Measurements from ENCODE around the gene UTS2B.
"Not testable (repeated sequence)": the region's sequence is repeated elsewhere in the genome, so short reads cannot be mapped to it uniquely, and the experiment has no call there.

UTS2B gene

DNA sequence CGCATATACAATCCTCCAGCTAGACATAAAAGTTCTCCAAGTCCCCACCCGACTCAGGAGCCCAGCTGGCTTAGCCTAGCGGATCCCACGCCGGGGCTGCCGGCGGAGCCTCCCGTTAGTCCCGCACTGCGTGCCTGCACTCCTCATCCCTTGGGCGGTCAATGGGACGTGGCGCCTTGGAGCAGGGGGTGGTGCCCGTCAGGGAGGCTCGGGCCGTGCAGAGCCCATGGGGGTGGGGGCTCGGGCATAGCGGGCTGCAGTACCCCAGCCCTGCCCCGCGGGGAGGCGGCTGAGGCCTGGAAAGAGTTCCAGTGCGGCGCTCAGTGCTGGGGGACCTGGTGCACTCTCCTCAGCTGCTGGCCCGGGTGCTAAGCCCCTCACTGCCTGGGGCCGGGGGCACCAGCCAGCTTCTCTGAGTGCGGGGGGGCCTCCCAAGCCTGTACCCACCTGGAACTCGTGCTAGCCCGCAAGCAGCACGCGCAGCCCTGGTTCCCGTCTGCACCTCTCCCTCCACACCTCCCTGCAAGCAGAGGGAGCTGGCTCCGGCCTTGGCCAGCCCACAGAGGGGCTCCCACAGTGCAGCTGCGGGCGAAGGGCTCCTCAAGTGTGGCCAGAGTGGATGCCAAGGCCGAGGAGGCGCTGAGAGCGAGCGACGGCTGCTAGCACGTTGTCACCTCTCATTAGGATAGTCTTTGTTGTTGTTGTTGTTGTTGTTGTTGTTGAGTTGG is 13.3 kb downstream of the UTS2B start:
- DNase-seq, result no peak

DNA sequence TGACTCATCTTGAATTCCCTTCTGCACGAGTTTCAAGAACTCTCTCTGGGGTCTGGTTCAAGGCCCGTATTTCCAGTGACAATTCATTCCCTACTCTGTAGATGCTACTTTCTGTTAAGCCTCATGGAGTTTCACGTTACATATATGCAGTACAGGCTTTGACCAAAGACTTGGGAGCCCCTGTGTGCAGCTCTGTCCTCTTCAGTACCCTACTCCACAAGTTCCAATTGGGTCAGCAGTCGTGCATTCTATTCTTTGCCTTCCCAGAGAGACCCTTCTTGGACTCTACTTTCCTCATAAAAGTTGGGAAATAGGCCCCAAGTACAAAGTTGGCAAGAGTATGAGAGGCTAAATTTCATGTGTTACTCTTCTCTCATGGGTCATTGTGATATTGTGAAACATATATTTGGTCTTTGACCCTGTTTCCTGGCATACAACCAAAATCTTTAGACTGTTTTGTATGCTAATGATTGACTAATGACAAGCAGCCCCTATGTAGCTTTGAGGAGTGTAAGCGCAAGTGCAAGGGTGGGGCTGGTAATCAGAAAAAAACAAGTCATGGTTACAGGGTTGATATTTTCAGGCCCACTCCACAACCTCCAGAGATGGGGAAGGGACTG is 16.1 kb downstream of the UTS2B start:
- no peak for DNase-seq

DNA sequence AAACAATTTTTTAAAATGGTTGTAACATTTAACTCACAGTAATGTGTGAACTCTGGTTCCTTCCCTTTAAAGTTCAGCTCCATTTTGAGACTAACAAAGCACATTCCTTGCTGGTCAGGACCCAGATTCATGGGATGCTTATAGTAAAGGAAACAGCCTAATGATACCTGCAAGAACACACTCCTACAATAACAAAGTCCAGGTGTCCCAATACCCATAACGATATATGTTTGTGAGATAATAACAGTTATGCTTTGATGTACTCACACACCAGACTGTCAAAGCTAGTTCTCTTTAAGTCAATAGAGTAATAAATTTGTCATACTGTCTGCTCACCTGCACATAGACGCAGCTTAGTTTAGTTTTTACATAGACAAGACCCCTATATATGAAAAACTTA is 17.0 kb downstream of the UTS2B start:
- DNase-seq, result no peak

DNA sequence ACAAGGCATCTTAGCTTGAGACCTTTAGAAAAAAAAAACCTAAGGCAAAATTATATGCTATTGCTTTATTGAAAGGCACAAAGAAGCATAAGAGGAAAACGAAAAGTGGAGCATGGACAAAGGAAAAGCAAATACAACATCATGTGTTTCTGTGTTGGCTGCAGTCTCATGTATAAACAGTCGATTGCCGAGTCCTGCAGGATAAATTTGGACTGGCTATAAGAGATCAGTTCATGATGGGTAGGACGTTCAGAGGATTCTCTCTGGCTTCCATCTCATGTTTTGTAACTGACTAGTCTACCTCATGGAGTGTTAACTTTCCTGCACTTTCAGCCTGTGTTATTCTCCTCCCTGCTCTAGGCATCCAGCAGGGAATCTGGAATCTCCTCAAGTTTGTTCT is 23.0 kb downstream of the UTS2B start:
- no peak for DNase-seq

DNA sequence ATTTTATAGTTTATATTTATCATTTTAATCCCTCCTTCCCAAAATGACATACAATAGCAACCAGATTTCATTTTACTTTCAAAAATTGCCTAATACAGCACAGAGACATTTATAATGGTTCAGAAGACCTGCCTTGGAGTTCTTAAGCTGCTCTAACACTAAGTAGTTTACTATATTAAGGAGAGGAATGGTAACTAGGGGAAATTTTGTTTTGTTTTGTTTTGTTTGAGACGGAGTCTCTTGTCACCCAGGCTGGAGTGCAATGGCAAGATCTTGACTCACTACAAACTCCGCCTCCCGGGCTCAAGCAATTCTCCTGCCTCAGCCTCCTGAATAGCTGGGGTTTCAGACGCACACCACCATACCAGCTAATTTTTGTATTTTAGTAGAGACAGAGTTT is 23.9 kb downstream of the UTS2B start:
- no peak for DNase-seq

DNA sequence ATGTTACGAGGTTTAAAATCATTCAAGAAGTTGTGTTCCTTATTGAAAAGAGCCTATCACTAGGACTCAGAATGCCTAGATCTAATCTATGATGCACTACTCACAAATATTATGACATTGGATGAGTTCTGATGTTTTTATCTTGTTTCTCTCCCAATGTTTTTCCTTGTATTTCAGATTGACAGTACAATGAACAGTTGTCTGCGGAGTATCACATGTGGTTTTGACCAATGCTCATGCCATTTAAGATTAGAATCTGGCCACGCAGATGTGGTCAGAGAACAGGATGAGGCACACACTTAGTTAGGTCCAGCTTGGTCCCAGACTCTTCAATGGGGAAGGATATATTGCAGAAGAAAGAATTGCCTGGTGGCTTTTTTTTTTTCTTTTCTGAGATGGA is 26.7 kb downstream of the UTS2B start:
- no peak for DNase-seq

DNA sequence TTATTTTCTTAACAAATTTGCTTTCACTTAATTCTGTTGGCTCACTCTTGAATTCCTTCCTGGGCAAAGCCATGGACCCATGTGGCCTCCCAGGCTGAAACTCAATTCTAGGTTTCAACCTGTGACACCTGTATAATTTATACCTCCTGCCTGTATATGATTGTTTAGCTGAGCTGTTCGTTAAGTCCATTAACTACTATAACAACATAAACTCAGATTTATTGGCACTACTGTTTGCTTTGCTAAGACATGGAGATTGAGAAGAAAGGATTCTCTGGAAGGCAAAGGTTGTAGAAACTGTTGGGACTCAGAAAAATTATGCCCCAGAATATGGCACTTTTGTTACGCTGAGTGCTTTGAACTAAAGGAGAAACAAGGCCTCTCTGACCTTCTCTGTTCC is 27.9 kb downstream of the UTS2B start:
- no peak for DNase-seq

DNA sequence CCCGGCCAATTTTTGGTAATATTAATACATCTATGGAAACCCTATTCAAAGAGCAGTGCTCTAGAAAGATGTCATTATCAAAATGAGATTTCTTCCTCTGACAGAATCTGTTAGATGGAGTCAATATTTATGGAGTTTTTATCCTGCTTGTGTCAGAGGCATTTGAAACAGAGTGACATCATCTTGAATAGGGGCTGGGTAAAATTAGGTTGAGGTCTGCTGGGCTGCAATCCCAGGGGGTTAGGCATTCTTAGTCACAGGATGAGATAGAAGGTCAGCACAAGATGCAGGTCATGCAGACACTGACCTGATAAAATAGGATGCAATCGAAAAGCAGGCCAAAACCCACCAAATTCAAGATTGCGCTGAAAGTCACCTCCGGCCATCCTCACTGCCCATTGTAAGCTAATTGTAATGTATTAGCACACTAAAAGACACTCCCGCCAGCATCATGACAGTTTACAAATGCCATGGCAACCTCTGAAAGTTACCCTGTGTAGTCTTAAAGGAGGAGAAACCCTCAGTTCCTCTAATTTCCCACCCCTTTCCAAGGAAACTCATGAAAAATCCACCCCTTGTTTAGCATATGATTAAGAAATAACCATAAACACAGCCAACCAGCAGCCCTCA is 28.4 kb downstream of the UTS2B start:
- no peak for DNase-seq

DNA sequence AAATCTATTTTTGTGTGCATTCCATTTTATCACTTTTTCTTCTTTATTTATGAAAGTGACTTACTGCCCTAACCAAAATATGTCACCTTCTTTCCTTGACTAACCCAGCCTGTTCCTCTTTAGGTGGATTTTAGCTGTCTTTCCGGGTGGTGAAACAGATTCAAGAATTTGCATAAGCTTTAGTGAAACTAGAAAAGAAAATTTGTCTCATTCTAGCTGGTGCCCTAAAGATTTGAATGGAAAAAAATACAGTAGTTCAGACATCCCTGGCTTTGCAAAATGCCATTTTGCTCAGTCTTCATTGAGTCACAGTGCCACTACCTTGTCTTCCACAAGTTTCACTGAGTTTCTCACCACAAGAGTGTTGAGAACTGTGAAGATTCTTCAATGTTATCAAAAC is 29.3 kb downstream of the UTS2B start:
- no peak for DNase-seq

DNA sequence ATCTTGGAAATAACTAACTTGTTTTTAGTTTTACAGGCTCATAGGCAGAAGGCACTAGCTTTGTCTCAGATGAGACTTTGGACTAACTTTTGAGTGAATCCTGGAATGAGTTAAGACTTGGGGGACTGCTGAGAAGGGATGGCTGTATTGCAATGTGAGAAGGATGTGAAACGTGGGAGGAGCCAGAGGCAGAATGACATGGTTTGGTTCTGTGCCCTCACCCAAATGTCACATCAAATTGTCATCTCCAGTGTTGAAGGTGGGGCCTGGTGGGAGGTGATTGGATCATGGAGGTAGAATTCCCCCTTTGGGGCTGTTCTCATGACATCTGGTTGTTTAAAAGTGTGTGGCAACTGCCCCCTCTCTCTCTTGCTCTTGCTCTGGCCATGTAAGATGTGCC is 29.9 kb downstream of the UTS2B start:
- no peak for DNase-seq

DNA sequence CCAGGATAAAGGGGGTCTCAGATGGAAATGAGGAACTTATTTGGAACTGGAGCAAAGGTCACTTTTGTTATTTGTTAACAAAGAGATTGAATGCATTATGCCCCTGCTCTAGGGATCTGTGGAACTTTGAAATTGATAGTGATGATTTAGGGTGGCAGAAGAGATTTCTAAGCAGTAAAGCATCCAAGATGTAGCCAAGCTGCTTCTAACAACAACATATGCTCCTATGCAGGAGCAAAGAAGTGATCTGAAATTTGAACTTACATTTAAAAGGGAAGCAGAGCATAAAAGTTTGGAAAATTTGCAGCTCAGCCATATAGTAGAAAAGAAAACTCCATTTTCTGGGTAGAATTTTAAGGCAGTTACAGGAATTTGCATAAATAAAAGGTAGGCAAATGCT is 31.5 kb downstream of the UTS2B start:
- no peak for DNase-seq

DNA sequence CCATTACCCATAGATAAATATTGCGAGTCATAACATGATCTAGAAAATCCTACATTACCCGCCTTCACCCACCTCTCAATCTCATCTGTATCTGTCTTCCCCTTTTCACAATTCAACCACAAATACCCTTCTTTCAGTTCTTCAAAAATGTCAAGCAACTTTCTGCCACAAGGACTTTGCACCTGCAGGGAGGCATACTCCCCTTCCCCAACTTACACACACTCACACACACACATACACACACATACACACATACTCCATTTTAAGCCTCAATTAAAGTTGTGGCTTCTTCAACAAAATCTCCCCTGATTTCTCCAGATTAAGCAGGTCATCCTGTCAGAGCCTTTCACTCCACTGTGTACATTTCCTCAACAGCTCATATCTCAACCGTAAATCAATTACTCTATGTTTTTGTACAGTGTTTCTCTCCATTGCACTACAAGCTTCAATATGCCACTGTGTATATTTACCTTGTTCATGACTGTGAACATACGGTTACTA is 34.2 kb downstream of the UTS2B start:
- DNase-seq, result no peak

DNA sequence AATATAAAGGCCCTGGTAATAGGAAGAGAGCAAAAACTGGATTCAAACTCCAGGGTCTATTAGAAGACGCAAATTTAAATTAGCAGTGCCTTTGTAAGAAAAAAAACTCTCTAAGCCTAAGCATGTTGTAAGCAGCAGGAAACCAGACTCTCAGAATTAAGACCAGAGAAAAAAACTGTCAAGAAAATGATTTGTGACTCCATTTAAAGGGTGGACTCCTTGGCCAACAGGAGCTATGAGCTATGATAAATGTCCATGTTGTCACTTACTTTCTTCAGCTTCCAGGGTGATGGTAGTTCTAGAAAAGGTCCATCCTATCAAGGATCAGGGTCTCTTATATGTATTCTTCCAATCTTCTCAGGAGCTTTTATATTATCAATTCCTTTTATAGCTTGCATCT is 36.0 kb downstream of the UTS2B start:
- no peak for DNase-seq

DNA sequence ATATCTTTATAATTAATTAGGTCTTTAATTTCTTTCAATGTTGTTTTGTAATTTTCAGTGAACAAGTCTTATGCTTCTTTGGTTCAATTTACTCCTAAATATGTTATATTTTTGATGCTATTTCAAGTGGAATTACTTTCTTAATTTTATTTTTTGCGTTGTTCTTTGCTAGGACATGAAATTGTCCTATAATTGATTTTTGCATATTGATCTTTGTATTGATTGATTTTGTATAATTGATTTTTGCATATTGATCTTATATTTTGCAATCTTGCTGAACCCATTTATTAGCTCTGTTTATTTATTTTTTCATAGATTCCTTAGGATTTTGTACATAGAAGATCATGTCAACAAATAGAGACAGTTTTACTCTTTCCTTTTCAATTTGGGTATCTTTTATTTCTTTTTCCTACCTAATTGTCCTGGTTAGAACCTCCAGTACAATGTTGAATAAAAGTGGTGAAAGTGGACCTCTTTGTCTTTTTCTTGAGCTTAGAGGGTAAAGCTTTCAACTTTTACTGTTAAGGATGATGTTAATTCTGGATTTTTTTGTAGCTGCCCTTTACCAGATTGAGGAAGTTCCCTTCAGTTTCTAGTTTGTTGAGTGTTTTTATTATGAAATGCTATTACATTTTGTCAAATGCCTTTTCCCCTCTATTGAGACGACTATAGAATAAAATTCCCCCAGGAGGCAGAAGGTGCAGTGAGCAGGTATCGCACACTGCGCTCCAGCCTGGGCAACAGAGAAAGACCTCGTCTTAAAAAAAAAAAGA is 37.9 kb downstream of the UTS2B start:
- DNase-seq, result no peak

DNA sequence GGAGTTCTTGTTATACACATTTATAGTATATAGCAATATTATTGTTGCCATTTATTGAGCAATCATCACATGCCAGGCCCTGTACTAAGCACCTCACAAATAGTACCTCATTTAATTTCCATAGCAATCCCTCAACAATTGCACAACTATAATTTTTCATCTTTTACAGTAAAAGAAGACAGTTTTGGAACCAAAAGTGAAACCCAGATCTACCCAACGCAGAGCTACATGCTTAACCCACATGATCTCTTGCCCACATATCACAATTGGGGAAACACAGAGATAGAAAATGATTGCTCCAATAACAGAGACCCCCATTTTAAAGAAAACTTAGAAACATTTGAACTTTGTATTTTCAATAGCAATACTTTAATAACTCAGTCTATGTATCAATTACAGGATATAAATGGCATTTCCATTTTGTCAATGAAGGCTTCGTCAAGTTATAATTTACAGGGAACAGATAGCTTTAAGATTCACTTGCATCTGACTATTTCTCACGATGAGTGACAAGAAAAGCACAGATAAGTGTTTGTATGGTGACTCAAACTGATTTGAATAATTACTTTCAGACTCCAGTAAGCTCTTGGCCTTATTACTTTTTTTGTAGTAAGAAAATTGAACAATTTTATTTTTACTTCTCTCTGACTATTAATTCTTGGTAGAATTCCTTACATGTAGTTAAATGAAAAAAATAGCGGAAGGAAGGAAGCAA is 39.9 kb downstream of the UTS2B start:
- no peak for DNase-seq

DNA sequence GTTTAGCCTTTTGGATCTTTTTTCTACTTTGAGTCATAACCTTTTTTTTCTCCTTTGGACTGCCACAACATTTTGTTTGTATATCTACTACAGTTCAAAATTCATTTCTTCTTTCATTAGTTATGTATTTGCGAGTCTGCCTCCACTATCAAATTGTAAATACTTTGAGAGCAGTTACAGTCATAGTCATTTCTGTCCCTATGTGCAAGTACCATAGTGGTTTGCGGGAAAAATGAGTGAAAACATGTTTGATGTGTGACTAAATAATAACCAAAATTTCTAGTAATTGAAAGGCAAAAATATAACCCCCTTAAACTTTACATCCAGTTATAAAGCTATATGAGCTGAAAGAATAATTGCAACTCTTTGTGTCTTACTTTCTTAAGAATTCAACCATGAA is 46.9 kb downstream of the UTS2B start:
- DNase-seq, result no peak

DNA sequence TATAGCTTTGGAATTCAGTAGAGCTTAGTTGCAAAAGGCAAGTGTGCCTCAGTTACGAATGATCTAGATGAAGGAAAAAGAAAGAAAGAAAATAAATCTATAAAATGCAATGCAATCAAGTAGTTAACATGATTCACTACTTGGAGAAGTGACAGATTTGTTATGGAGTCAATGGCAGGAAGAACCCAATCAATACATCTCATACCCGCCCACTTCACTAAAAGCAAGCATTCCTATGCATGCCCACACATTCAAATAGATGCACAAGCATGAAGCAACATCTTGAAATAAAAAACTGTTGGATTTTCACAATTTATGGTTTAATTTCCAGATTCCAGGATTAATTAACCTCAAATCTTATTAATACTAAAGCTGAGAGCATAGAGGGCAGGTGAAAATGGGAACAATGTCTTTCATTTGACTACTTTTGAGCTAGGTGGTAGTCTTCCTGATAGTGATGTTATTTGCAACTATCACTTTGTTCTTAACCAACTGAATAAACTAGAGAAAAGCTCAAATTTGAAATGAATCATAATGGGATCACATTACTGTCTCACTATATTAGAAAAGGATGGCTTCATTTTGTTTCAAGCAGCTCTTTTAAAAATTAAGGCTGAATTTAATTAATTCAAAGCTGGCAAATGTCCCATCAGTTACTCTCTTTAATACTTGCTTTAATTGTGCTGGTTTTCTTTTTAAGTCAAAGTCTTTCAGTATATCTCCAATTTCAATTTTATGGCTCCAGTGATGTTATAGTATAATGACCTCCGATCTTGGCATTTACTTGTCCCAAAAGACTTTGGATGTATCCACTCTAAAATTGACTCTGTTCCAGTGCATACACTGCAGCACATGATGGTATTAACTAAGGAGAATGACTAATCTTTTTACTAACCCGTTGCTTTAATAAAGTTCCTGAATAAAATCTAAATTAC is 47.8 kb downstream of the UTS2B start:
- DNase-seq, result no peak

DNA sequence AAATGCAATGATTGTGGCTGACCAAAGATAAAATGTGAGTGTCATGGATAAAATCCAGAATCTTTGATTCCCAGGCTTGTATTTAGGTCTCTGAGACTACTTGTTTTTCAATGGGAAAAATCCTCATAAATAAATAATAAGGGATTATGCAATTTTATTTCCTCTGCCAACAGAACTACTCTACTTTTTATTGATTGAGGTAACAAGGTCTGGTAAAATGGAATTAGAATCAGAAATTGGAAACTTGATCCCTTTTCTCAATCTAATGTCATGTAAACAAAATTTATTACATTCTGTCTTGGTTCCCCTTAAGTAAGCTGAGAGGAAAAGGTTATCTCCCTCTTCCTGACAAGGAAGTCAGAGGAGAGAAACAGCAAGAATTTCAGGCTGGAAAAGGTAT is 49.4 kb downstream of the UTS2B start:
- DNase-seq, result no peak

DNA sequence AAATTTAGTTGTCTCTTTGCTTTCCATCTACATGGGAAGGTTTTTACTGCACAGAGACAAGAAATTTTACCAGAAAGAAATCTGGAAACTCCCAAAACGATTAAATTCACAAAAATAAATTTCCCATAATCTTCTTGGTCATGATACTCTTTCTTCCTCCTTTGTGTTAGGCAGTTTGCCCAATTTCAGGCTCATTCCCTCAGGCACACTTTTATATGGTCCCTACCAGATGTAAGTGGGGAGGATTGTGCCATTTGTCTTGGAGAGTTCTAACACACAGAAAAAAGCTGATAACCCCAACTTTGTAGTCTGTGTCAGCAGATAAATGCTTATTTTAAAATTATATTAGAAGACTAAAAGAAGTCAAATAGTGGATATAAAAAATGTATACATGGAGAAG is 50.2 kb downstream of the UTS2B start:
- no peak for DNase-seq

DNA sequence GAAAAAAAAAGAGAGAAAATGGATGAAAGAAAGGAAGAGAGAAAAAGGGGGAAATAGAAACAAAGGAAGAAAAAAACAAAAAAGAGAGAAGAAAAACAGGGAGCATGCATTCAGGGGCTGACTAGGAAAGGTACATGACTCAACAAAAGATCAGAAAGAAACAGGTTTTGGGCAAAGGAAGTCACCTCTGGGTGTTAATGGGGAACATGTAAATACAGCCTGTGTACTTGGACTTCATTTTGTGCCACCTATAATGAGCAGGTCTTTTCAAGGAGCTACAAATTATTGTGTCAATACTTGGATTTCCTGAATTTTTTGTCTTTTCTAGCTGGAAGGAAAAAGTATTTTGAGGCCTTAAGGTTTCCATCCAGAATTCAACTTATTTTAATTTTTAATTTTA is 54.6 kb downstream of the UTS2B start:
- no peak for DNase-seq

DNA sequence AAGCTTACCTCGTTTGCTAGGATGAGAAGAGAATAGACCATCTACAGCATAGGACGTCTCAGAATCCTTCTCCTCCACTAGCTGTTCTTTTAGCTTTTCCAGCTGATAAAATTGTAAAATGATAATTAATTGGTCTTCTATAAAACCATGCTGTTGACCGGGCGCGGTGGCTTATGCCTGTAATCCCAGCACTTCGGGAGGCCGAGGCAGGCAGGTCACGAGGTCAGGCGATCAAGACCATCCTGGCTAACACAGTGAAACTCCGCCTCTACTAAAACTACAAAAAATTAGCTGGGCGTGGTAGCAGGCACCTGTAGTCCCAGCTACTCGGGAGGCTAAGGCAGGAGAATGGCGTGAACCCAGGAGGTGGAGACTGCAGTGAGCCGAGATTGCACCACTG is 55.1 kb downstream of the UTS2B start:
- DNase-seq, result not testable (repeated sequence)

Data from activated effector memory CD4-positive, alpha-beta T cell treated with anti-CD3 and anti-CD28 coated beads, Interleukin-2, amount 50 U/mL, for 16 hours (primary cell).